ENCODE data around the gene ZNF574.
"Not testable (repeated sequence)": the region's sequence is repeated elsewhere in the genome, so short reads cannot be mapped to it uniquely, and the experiment has no call there.

Gene ZNF574

DNA sequence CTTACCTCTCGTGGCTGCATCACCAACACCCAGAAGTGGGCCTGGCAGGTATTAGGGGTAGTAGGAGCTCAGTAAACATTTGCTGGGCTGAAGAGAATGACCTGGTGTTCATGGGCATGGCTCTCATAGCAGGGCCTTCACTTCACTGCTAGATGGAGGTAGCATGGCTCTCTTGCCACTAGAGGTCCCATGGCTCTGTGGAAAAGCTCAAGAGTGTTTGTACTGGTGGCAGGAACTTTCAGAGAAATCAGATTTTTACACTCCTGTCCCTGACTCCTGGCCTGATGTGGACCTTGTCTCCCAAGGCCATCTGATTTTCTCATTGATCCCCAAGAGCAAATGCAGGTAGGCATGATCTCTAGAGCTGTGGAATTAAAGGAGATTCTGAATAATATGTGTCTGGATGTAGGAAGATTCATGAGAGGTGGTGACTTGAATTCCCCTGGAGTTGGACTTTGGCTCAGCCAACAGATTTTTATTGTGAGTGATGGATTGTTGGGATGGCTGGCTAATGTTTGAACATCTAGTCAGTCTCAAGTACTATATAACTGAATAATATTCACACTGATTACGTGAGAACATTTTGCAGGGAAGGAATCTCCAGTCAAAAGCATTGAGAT, 5.7 kb downstream of the ZNF574 start:
- no peak for DNase-seq

DNA sequence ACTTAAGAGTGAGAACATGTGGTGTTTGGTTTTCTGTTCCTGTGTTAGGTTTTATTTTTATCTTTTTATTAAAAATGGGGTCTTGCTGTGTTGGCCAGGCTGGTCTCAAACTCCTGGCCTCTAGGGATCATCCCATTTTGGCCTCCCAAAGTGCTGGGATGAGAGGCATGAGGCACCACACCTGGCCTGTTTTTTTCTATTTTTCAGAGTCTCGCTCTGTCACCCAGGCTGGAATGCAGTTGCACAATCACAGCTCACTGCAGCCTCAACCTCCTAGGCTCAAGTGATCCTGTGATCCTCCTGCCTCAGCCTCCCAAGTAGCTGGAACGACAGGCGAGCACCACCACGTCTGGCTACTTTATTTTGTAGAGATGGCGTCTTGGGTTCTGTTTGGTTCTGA, 7.6 kb downstream of the ZNF574 start:
- no peak for DNase-seq

DNA sequence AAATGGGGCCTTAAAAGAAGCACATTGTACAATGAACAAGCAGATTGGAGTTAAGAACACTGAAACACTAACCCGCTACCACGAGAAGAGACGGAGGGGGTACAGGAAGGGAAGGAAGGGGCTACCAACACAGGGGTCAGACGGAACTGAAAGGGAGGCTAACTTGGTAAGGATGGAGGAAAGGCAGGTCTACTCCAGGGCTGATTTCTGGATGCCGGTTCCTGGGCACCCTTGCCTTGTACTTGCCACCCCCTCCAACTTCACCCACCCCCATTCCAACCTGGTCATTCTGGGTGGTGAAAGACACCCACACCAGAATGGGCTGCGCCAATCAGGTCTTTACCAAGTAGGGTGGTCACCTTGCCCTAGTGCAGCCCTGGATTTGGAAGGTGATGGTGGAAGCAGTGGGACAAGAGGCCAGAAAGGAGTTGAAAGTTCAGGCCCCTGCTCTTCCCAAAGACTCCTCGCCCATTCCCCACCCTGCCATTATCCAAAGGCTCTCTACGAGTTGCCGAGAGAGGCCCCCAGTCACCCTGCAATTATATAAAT, 10.3 kb downstream of the ZNF574 start:
- no peak for DNase-seq

DNA sequence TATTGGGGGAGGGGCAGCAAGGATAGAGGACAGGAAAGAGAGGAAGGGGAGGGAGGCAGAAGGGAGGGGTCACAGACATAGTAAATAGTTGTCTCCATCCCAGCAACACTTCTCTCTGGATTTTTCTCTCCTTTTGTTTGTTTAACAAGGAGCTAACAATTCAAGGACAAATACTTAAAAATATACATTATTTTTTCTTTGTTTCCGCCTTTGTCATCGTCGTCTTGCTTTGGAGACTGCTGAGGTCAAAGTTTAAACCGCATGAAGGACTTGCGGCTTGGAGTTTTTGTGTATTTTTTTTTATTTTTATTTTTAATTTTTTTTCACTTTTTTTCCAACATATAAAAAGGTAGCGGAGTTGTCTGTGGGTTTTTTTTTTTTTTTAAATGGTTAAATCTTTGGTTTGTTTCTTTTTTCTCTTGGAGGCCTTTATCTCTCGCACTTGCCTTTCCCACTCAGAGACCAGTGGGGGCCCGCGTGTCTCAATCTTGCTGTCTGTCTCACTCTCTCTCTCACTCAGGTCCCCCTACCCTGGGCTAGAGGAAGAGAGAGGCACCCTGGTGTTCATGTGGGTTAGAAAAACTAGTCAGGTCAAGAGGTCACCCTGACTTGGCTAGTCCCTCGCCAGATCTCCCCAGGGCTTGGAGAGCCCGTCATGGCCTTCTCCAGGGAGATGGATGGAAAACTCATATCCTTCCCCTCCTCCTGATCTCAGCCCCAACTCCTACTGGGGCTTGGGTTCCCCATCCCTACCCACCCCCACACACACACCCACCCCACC, 11.0 kb downstream of the ZNF574 start:
- DNase-seq, result no peak

DNA sequence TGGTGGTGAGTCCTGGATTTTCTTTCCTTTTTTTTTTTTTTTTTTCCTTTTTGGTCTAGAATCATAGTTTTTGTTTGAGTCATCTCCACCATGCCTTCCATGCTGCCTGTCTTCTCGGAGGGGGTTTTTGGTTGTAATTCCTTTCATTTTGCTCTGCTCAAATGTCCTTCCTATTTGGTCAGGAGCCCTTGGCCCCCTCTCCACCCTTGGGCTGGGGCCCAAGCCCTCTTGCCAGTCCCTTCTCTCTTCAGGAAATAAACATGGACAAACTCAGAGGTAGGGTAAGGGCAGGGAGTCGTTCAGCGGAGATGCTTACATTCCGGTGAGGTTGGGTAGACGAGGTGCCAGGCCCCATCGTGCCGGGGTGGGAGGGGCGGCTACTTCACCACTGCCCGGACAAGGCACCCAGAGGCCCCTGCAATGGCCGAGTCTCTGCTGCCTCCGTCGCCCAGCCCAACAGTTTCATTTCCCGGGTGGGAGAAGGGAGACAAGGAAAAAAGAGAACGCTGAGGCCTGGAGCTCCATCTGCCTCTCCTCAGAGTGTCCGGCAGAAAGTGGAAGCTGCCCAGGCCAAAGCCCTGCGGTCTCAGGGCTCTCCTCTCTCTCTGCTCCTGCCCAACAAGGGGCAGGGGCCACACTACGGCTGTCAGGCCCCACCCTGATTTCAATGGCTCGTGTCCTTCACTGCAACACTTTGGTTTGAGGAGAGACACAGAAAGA, 12.7 kb downstream of the ZNF574 start:
- no peak for DNase-seq

DNA sequence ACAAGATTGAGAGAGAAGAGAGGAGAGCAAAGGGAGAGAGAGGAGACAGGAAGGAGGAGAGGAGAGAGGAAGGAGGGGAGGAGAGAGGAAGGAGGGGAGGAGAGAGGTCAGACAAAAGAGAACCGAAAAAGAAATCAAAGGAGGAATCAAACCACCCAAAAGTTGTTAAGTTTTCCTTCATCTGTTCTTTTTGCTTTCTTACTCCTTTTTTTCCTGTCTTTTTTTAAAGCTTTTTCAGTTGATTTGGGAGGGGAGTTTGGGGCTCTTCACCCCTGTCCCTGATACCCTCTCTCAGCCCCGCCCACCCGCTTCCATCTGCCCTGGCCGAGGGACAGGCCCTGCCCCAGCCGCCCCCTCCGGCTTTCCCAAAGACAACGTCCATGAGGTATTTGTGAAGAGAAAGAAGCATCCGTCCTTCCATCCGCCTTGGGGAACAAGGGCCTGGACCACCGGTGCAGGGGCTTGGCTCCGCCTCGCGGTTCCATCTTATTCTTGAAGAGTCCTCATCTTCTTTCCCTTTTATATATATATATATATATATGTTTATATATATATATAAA, 13.3 kb downstream of the ZNF574 start:
- DNase-seq, result no peak

DNA sequence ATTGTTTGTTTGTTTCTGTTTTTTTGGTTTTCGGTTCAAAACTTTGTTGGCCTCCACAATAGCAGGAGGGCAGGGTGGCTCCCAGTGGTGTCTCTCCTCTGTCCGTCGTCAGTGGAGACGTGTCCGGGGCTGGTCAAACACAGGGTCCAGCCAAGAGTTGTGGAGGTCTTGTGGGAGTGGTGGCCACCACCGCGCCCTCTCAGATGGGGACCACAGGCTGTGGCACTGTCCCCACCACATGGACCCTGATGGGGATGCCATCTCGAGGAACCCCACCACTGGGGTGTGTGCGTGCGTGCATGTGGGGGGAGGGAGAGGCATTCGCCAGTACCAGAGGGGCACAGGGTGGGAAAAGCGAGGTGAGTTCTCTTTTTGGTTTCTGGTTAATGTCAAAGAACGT, 13.8 kb downstream of the ZNF574 start:
- no peak for DNase-seq

DNA sequence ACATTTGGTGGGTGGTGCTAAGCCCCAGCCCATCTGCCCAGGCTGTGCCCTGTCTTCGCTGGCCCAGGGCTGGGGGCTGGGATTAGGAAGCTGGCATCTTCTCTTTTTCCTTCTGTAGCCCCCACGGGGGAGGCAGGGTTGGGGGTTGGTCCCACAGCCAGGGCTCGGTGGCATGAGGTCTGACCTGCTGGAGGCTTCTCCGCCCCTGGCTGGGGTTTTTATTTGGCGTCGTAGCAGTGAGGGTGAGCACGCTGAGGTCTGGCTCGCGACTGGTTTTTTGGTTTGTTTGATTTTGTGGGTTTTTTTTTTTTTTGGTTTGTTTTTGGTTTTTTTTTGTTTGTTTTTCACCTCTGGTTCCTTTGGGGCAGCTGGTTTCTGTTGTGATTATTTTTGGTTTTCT, 14.7 kb downstream of the ZNF574 start:
- DNase-seq, result no peak

DNA sequence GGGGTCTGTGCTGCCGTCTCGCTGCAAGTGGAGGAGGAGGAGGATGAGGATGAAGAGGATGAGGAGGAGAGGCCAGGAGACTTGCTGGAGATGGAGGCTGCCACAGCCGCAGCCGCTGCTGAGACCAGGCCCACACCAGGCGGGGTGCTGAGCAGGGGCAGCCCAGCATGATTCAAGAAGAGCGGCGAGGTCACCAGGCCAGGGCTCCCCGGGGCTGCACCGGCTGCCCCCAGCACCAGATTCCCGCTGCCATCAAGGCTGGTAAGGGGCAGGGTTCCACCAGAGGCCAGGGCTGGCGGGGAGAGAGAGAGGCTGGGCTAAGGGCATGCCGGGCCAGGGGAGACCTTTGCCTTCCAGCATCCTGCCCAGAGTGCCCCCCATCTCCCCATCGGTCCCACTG, 15.3 kb downstream of the ZNF574 start:
- no peak for DNase-seq

DNA sequence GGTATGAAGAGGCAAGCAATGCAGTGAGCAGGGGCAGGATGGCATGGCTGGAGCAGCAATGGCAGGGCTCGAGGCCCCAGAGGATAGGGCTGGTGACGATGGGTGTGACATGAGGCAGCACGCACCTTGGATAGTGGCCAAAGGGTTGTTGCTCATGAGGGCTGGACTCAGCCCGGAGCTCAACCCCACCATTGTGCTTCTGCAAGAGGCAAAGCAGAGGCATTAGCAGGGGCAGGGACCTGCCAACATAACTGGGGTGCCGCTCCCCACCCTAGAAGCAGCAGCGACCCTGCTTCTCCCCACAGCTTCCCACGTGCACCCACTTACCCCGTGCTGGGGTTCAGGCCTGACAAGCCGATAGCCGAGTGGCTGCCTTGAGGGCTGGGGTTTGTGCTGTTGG, 15.8 kb downstream of the ZNF574 start:
- DNase-seq, result no peak

DNA sequence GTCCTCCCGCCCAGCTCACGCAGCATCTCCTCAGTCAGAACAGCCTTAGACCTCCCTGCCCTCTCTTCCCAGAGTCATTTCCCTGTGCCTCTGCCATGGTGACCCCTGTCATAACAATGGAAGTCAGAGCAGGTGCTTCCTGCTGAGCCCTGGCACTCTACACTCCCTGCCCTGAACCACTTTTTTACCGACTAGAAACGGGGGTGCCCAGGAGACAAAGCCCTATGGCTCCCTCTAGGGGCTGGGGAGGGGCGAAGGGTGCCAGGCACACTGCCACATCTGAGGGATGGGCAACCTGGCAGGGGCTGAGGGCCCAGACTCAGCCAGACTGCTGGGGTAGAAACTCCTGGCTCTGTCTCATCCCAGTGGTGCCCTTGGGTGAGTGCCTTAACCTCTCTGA, 16.4 kb downstream of the ZNF574 start:
- no peak for DNase-seq

DNA sequence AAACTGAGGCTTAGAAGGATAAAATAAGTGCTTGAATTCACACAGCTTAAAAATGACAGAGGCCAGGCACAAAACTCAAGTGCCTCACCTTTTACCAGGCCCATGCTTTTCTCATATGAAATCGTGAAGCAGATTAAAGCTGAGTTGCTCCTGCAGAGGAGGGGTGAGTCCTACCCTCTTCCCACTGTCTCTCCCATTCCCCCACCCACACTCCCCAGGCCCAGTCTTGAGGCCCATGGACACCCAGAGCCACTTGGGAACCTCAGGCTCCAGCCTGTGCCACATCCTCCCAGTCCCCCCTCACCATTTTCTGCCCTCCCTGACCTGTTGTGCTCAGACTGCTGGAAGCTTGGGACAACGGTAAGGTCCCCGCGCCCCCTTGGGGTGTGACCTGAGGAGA, 17.5 kb downstream of the ZNF574 start:
- DNase-seq, result no peak

DNA sequence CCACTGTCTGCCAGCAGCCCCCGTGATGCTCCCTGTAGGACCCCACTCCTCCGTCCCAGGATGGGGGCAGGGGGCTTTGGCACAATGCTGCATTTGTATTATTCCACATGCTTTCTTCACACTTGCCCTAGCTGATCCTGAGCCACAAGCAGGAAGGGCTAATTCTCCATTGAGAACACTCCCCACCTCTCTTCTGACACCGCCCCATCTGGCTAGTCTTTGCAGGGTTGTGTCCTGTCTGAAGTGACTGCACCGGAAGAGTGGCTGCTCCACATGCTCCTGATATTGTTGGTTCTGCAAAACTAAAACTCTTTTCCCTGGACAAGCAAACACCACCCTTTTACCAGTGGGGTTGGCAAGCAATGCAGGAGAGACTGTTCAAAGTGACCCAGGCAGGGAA, 18.0 kb downstream of the ZNF574 start:
- DNase-seq, result no peak

DNA sequence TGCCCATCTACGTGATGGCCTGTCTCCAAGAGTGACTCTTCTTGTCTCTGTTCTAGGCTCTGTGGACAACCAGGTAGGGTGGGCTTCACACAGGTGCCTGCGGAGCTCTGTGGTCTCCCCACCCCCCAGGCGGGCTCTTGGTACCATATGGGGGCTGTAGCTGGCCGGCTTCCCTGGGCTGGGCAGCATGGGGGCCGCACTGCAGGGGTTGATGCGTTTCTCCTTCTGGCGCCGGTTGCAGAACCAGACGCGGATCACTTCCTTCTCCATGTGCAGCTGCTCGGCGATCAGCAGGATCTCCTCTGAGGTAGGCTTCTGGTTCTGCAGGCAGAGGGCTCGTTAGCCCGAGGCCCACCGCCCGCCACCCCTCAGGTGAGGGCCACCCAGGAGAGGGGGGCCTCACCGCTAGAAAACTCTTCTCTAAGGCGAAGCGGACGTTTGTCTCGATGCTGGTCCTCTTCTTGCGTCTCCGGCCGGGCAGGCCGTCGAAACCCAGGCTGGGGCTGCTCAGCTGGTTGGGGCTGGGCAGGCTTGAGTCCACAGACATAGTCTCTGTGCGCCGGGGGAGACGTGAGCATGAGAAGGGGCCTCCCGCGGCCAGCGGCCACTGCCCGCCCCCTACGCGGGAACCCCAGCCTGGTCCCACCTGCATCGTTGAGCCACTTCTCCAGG, 19.3 kb downstream of the ZNF574 start:
- no peak for DNase-seq

DNA sequence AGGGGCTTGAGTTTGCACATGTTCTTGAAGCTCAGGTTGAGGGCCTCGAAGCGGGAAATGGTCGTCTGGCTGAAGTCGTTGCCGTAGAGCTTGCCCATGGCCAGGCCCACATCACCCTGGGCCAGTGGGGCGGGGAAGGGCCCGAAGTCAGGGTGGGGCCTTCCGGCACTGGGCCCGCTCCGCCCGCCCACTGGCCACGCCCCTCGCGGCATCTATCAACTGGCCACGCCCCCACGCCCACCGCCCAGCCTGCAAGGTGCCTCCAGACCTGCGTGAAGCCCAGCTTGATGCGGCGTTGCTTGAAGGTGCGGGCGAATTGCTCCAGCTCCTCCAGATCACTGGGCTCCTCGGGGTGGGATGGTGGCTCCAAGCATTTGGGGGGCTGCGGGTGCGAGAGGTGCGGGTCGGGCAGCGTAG, 19.9 kb downstream of the ZNF574 start:
- no peak for DNase-seq

DNA sequence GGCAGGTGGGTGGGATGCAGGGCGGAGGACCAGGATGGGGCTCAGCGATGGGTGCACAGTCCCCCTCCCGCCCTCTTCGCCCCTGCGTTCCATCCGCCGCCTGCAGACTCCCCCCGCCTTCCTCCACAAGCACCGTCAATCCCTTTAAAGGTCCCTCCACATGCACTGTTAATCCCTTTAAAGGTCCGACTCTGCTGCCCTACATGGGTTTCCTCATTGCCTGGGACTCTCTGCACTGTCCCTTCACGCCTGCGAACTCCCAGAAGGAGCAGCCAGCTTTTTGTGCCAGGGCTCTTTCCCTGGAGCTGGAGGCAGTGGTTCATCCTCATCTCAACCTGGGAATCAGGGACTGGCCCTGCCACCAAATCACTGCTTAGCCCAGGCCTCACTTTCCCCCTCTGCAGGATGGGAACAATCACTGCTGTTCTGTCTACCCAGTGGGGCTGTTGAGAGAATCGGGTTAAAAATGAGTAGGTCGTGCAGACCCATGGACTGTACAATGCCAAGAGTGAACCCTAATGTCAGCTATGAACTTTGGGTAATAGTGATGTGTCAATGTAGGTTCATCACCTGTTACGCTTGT, 20.4 kb downstream of the ZNF574 start:
- DNase-seq, result no peak

DNA sequence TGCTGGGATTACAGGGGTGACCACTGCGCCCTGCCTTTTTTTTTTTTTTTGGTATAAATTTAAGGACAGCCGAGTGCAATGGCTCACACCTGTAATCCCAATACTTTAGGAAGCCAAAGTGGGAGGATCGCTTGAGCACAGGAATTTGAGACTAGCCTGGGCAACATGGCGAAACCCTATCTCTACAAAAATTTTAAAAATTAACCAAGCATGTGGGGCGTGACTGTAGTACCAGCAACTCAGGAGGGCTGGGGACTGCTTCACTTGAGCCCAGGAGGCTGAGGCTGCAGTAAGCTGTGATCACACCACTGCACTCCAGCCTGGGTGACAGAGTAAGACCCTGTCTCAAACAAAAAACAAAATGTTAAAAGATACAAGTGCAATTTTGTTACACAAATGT, 21.5 kb downstream of the ZNF574 start:
- no peak for DNase-seq

DNA sequence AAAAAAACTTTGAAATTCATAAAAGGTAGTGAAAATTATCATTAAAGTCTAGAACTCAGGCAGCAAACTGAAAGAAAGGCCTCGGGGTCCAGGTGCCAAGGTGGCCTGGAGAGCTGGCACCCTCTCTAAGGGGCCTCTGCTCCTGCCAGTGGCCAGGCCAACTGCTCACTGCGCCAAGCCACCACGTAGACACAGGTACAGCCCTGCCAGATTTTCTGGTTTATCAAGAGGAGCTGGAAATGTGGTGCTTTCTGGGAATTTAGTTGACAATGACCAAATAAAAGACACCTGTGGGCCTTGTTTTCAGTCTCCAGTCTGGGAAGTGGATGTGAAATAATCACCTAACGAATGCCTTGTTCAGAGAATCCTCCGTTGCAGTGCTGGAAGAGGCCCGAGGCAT, 22.8 kb downstream of the ZNF574 start:
- no peak for DNase-seq

DNA sequence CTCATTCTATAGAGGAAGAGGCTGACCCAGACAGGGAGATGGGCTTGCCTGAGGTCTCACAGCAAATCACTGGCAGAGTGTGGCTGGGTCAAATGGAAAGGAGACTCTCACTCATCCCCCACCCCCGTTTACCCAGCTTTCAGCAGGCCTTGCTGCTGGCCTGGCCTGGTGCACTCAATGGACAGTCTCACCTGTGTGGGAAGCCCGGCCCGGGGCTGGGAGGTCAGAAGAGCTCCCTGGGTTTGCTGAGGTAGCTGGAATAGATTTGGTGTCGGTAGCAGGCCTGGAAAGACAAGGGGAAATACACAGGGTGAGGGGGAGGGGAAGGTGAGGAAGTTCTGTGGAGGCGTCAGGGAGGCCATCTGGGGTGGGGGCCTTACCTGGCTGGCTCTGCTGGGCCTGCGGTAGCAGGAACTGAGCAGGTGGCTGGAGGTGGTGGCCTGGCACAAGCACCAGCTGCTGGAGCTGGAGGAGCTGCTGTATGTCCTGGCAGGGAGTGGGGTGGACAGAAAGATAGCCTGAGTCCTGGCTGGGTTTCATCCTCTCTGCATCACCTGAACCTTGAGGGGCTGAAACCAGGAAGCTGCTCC, 23.5 kb downstream of the ZNF574 start:
- DNase-seq, result no peak

DNA sequence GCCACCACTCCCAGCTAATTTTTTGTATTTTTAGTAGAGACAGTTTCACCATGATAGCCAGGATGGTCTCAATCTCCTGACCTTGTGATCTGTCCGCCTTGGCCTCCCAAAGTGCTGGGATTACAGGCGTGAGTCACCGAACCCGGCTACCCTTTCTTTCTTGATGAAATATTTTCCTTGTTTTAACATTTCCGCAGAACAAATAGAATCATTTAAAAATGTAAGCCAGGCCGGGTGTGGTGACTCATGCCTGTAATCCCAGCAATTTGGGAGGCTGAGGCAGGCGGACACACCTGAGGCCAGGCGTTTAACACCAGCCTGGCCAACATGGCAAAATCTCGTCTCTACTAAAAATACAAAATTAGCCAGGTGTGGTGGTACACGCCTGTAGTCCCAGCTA, 24.3 kb downstream of the ZNF574 start:
- DNase-seq, result not testable (repeated sequence)

DNA sequence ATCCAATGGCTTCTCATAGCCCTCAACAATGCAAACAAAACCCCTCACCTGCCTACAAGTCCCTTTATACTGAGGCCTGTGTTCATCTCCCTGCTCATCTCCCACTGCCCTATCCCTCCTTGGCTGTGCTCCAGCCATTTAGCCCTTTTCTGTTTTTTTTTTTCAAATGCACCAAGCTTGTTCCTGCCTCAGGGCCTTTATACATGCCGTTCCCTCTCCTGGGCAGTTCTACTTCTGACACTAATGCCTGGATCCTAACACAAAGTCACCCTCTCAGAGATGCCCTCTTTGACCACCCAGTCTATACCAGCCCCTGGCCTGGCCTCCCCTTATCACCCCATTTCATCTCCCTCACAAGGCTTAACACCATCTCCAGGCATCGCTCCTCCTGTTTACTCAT, 26.9 kb downstream of the ZNF574 start:
- no peak for DNase-seq

DNA sequence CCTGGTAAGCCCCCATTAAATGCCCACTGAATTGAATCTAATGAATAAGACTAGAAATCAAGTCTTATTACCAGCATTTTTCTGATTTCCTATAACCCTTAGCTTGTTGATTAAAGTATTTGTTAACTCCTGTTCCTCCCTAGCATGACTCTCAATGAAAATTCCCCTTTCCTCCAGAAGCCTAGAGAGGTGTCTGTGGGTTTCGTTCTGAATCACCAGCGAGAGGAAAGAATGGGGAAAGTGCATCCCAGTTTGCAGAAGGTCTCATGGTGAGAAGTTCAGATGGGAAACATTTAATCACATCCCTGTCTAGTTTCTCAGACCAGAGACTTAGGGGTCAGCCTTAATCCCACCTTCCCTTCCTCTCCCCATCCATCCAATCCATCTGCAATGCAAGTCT, 29.4 kb downstream of the ZNF574 start:
- no peak for DNase-seq
